Naive thymus-derived CD8-positive, alpha-beta T cell (primary cell): ENCODE results near the gene SIGMAR1. TPM values are rescaled to one million over a fixed set of nuclear protein-coding genes. Genes with fewer than 3 reads are reported as not detected.

Source experiments
- polyA plus RNA-seq, 3 donors: library from polyadenylated mRNA; unstranded; fragments of 300-500 nt; fragmentation: Illumina TruSeq; gene quantifications; one replicate each; pipeline ENCODE4 v1.2.3, GENCODE V29; 2021
- total RNA-seq, 8 experiments: library from RNA in 2 of 8; stranded (reverse) in 2 of 8; gene quantifications; one replicate each; pipeline ENCODE4 v1.2.3 and lab custom pipeline; 2021 to 2026

Gene SIGMAR1
- total and polyA plus RNA-seq, 5 experiments from 2014 or later = 37.7 to 78.4 (median 67.9) TPM

Other genes starting within 250 kb of the SIGMAR1 start
- gene FAM219A, start 179.2 kb downstream of the SIGMAR1 start, total RNA-seq = 10 to 100 TPM; 18.4 to 18.5 TPM
- 1 to 10 TPM in 1 of 3 donors, under 1 TPM in 2; 0.59 to 1.1 (median 0.67) TPM for gene FAM219A, start 179.2 kb downstream of the SIGMAR1 start, polyA plus RNA-seq
- gene DNAI1, start 179.0 kb downstream of the SIGMAR1 start, total RNA-seq = not detected
- gene DNAI1, start 179.0 kb downstream of the SIGMAR1 start, polyA plus RNA-seq = not detected
- under 1 TPM in 1 of 2 experiments, not detected in 1; 0.36 TPM for gene ENHO, start 114.8 kb downstream of the SIGMAR1 start, total RNA-seq
- gene ENHO, start 114.8 kb downstream of the SIGMAR1 start, polyA plus RNA-seq = under 1 TPM; 0.19 to 0.24 (median 0.21) TPM
- not detected for gene CNTFR, start 48.1 kb downstream of the SIGMAR1 start, total RNA-seq
- not detected for gene CNTFR, start 48.1 kb downstream of the SIGMAR1 start, polyA plus RNA-seq
- gene RPP25L, start 25.7 kb downstream of the SIGMAR1 start, total RNA-seq = 10 to 100 TPM; 20.5 to 22.2 TPM
- 10 to 100 TPM; 28.7 to 51.7 (median 45.1) TPM for gene RPP25L, start 25.7 kb downstream of the SIGMAR1 start, polyA plus RNA-seq
- gene DCTN3, start 17.3 kb downstream of the SIGMAR1 start, total RNA-seq = 10 to 100 TPM; 60.0 to 69.6 TPM
- 100 to 1,000 TPM; 117 to 140 (median 124) TPM for gene DCTN3, start 17.3 kb downstream of the SIGMAR1 start, polyA plus RNA-seq
- under 1 TPM in 1 of 2 experiments, not detected in 1; 0.27 TPM for gene ARID3C, start 8.7 kb downstream of the SIGMAR1 start, total RNA-seq
- not detected for gene ARID3C, start 8.7 kb downstream of the SIGMAR1 start, polyA plus RNA-seq
- 100 to 1,000 TPM; 170 to 181 TPM for gene GALT, start 8.9 kb upstream of the SIGMAR1 start, total RNA-seq
- 10 to 100 TPM; 38.2 to 46.7 (median 42.0) TPM for gene GALT, start 8.9 kb upstream of the SIGMAR1 start, polyA plus RNA-seq
- 100 to 1,000 TPM; 135 to 144 TPM for gene IL11RA, start 14.4 kb upstream of the SIGMAR1 start, total RNA-seq
- 1 to 10 TPM; 5.1 to 7.7 (median 6.1) TPM for gene IL11RA, start 14.4 kb upstream of the SIGMAR1 start, polyA plus RNA-seq
- gene CCL27, start 24.9 kb upstream of the SIGMAR1 start, total RNA-seq = not detected
- not detected for gene CCL27, start 24.9 kb upstream of the SIGMAR1 start, polyA plus RNA-seq
- not detected for gene CCL19, start 53.5 kb upstream of the SIGMAR1 start, total RNA-seq
- gene CCL19, start 53.5 kb upstream of the SIGMAR1 start, polyA plus RNA-seq = not detected
- not detected for gene CCL21, start 72.3 kb upstream of the SIGMAR1 start, total RNA-seq
- not detected for gene CCL21, start 72.3 kb upstream of the SIGMAR1 start, polyA plus RNA-seq